ENCODE results near the gene FBXO15.

FBXO15 gene

DNA sequence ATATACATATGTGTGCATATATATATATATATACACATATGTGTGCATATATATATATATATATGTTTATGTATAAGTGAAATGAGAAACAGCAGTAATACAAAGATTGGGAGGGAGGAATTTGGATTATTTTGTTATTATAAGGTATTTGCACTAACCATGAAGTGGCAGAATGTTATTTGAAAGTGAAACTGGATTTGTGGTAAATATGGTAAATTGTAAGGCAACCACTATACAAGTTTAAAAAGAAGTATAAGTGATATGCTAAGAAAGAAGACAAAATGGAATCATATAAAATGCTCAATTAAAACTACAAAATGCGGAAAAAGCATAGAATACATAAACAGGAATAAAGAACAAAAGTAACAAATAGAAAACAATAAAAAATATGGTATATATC is 37.5 kb downstream of the FBXO15 start:
- no peak for DNase-seq

DNA sequence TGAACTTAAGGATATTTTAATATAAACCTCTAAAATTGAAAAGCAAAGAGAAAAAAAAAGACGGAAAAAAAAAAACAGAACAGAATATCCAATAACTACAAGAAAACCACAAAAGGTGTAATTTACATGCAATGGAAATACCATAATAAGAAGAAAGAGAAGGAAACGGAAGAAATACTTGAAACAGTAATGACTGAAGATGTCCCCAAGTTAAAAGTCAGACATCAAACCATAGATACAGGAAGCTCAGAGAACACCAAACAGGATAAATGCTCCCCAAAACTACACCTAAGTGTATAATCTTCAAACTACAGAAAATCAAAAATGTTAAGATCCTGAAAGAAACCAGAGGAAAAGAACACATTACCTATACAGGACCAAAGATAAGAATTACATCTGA is 39.2 kb downstream of the FBXO15 start:
- no peak for DNase-seq

DNA sequence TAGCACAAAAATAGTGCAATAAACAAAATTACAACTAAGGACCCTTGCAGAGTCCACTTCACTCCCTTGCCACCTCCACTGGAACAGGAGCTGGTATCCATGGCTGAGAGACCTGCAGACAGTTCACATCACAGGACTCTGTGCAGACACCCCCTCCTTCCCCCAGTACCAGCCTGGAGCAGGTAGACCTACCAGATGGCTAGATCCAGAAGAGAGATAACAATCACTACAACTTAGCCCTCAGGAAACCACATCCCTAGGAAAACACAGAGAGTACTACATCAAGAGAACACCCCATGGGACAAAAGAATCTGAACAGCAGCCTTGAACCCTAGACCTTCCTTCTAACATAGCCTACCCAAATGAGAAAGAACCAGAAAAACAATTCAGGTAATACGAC is 49.8 kb downstream of the FBXO15 start:
- no peak for DNase-seq

DNA sequence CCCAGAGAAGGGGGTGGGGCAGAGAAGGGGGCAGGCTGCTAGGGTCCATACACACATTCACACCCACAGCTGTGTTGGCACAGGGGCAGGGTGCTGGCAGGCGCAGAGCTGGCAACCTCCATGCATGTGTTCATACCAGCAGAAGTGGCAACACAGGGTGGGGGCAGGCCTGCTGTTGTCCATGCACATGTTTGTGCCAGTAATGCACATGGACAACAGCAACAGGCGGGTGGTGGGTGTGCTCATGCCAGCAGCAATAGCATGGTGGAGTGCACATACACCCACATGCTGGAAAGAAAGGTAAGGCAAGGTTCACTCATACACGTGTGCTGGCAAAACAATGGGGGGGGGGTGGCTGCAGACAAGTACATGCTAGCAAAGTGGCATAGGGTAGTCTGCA is 54.7 kb downstream of the FBXO15 start:
- DNase-seq, result no peak

DNA sequence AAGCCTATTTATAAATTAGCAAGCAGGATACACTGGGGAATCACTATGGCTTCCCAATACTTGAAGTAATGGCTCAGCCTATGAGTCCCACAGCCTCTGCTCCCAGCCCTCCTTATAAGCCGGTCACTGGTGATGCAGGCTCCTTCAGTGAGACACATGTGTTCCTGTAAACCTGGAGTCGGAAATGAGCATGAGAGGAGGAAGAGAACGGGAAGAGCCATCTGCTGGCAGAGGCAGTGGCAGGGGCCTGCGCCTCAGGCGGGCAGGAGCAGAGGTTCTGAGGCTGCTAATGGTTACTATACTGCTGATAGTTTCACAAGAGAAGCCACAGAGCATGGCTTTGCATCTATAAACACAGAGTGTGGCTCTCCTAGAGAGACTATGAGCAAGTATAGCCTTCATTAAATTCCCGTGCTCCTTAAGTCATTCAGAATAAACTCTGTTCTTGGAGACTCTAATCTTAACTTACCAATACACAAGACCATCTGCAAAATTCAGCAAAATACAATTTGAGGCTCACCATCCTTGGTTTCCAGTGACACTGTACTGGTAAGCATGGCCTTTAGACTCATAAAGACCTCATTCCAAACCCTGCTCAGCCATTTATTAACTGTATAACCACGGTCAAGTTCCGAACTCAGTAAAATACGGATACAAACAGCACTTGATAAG is 63.3 kb downstream of the FBXO15 start:
- DNase-seq, result no peak

DNA sequence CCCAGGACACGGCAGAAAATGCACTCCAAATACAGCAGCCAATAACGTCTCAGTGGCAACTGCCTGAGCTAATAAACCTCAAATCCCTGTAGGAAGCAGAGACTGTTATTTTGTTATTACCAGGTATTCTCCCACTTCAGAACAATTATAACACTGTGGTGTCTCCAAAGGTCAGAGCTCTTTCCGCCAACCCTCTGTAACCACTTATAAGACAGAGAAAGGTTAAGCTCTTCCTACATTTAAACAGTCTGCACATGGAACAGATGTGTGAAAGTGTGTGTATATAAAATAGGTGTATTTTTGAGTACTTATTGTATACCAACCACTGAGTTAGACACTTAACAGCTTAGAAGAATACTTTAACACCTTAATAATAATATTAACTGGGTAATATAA is 64.1 kb downstream of the FBXO15 start:
- DNase-seq, result no peak

DNA sequence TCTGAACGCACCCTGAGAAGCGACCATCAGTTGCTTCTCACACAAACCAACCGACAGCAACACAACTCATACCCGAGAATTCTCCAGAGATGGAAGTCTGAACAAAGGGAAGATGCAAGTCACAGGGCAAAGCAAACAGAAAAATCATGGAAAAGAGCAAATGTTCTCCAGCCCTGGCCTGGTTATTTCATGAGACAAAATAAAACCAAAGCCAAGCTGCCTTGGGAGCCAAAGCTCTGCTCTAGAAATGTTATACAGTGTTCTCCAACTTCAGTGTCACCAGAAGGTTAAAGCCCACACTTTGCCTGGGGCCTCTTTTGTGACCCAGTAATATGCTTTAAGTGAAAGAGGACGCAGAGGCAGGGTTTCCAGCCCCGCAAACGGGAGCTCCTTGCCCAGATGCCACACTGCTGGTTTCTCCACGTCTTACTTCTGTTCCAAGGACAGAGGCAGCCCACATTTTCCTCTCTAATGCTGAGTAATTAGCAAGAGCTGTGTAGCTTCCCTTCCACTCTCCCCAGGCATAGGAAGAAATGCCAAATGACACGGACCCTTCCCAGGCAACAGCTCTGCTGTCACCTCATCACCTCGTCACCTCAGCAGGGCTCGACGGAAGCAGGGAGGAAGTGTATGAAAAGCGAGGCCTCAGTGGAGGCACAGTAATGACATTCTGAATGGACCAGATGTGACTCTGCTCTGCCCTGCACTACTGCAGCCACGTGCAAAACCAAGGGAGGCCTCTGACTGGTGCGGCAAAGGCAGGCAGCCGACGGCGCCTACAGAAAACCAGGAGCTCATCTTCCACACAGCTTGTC is 64.7 kb downstream of the FBXO15 start:
- DNase-seq, result no peak

DNA sequence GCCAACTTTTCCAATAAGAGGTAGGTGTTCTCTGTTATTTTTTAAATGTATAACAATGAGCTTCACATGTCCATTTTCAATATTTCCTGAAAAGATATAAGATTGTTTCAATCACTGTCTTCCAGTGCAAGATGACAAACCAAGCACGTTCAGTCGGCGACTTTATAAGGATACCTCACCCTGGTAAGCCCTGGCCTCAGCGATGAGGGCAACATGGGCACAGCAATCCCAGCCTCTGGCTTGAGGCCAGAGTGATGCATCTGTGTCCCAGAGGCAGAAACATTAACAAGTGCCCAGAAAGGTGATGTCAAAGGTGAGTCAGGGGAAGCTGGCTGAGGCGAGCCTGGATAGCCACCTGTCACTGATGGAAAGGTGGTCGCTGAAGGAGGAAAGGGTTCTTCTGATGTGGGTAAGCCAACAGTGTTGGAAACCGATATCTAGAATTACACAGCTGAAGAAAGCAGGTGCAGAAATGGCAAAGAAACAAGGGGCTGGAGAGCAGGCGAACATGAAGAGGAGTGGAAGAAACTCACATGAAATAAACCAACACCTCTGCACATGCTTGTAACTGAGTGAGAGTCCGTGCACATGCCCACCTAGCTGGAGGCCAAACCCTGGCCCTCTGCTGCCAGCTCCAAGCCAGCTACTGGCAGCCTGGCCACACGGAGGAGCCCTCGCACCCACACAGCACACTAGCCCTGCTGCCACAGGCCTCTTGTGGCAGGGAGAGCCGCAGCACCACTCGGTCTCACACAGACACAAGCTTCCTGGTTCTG is 65.5 kb downstream of the FBXO15 start:
- peak; percentile 39 for DNase-seq

DNA sequence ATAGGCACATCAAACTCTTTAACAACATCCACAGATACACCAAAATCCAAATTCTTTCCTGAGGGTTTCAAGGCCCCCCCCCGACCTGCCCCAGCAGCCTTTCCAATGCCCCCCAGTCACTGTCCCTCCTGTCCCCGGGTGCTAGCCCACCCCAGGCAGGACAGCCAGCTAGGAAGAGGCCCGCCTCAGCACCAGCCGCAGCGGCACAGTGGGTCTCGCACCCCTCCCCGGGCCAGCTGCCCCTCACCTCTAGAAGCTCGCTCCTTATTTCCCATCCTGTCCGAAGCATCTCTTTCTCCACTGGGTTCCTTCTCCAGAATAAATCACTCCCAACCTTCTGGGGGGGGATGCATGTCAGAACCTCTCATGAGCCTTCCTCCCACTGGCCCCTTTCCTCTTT is 69.4 kb downstream of the FBXO15 start:
- no peak for DNase-seq

DNA sequence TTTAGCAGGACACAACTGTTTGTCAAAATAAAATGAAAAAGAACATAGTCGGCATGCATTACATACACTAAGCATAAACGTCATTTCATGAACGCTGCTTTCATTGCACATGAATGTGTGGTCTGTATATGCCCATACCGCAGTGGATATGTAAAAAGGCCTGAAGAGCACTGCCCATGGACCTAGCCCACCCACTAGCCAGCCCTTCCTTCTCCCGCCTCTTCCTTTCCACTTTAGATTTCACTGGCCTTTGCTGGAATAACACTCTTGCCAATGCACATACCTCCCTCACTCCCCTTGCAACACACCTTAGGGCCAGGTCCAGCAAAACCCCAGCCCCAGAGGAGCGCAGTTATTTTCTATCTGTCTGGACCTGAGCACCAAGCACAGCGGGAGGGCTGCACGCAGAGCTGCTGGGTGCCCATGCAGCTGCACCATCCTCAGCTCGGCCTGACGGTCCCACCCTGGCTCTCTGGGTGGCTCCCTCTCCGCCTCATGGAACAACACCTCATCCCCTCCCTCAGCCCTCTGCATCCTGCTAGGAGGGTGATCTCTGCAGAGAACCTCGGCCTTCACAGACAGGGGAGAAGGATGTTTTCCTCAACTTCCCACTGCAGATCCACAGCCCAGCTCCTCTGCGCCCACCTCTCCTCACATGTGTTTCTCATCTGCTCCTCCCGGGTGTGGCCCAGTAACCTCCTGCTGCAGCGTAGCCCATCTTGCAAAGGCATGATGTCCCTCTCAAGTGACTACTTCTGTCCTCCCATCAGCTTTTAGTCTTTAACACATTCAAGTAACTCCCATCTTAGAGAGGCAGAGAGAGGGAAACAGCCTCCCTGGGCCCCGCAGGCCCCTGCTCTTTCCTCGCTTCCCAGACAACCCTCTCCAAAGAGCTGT is 72.7 kb downstream of the FBXO15 start:
- DNase-seq, result no peak

DNA sequence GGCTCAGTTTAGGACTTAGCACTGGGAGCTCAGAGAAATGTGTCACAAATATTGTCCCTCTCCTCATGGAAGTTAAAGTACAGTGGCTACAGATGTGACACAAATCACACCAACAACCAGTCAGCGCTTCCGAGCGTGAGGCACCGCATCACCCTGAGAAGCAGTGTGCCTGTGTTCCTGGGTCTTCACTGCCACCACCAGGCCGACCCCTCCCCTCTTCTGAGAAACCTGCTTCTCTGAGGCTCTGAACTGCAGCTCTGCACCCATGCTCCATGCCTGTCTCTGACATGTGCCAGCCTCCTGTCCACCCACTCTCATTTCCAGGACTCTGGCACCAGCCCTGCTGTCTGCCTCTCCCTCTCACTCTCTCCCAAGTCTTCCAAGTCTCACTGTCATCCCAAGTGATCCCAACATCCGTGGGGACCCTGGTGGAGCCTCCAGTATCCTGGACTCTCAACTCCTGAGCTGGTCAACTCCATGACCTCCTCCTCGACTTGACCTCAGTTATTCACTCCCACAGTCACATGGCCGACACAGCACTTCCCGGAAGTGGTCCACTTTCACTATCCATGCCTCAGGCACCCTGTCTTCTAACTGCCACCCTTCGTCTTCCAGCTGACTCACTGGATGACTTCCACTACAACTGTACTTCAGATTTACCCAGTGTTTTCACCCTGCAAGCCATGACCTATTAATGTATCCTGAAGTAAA is 73.5 kb downstream of the FBXO15 start:
- DNase-seq, result no peak

DNA sequence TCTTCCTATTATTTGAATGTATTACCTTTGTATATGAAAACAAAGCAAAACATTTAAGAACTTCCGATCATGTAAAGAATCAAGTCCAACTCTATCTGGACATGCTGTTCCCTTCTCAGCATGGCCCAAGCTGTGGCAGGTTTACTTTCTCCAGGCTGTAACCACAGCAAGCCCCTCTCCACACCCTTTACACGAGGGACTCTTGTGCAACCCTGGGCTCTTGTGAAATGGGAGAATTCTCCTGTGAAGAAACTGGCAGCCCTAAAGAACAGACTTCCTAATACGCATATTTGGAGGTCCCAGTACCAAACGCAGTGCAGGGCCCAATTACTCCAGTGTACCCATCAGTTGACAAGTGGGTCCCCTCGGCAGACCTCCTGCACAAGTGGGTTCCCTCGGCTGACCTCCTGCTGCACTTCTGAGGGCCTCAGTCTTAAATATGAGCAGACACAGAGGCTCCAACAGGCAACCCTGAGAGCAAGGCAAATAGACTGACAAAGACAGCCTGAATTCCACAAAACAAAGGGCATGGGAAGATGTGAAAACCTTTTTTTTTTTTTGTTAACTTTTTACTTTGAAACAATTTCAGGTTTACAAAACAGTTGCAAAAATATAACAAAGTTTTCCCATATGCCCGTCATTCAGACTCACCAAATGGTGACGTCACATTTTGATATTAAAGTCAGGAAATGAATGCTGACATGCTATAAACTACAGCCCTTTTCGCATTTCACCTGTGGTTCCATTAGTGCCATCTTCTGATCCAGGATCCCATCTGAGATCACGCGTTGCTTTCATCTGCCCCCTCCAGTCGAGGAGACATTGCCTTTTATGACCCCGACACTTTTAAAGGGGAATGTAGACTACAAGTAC is 78.2 kb downstream of the FBXO15 start:
- no peak for DNase-seq

DNA sequence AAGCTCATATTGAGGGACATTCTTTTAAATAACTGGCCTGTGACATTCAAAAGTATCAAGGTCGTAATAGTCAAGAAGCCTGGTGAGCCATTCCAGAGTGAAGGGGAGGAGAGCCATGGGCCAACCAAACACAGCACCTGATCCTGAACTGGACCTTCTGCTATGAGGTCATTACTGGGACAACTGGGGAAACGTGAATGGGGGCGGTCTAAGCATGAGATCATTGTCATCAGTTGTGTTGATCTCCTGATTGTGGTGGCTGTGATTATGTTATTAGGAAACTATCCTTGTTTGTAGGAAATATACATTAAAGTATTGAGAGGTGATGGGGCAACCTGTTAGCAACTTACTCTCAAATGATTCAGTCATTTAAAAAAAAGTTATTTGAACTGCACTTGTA is 79.3 kb downstream of the FBXO15 start:
- DNase-seq, result no peak

DNA sequence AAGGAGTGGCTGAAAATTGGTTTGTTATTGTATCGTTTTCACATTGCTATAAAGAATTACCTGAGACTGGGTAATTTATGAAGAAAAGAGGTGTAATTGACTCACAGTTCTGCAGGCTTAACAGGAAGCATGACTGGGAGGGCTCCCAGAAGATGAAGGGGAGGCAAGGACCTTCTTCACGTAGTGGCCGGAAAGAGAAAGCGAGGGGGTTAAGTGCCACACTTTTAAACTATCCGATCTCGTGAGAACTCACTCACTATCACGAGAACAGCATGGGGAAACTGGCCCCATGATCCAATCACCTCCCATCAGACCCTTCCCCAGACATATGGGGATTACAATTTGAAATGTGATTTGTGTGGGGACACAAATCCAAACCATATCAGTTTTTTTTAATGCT is 81.6 kb downstream of the FBXO15 start:
- no peak for DNase-seq

DNA sequence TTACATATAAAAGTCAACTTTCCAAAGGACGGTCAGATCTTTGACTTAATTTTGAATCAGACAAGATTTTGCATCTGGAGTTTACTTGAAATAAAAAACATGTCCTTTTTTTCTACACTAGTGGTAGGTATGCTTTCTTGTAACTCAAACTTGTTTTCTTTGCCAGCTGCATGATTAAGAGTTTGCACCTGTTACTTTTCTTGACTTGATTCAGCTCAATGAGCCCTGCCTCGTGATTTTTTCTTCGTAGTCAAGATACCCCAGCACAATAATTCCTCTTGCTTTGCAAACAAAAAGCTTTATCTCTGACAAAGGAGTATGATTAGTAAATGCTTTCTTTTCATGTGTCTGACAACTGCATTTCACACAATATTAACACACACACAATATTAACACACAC is 82.3 kb downstream of the FBXO15 start:
- DNase-seq, result no peak

DNA sequence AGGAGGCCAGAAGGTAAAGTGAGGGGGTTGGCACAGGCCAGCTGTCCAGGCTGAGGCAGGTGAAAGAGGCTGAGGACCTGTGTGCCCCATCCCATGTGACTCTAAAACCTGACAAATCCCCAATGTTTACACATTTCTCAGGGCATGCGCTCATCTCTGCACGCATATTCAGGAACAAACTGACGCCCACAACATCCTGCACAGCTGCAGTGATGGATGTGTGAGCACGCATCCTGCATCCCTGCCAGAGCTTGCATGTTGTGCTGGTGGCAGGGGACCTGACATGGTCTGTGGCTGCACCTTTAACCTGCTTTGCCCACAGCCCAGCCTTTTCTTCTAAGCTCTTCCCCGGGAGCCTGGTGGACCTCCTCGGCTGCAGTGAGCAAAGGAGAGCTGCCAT is 83.1 kb downstream of the FBXO15 start:
- no peak for DNase-seq

DNA sequence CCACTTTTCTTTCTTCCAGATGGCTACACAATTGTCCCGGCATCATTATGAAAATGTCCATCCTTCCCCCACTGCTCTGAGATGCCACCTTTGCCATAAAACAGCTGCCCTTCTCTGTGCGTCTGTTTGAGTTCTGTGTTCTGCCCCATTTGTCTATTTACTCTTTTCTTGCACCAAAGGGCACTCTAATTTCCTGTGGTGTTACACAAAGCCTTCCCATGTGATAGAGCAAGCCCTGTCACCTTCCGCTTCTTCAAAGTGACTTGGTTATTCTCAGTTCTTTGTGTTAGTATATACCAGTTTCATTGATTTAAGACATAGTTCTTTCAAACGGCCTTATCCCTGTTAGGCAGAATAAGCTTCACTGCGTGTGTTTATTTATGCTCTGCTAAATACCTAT is 84.1 kb downstream of the FBXO15 start:
- DNase-seq, result no peak

DNA sequence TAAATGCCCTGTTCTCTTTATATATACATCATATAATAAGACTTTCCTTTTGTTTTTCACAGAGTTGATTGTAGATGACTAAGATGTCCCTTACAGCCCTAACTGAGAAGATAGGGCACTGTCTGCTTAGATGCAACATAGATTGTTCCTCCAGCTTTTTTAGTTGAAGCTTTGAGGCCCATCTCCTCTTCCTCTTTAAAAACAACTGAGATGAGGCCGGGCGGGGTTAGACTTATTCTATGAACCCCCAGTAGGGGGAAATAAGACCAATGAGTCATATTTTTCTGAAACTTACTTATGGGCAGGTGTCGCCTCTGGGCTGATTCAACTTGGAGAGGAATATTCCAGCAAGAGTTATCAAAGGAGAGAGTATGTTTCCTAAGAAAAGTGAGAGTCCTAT is 84.6 kb downstream of the FBXO15 start:
- DNase-seq, result no peak

DNA sequence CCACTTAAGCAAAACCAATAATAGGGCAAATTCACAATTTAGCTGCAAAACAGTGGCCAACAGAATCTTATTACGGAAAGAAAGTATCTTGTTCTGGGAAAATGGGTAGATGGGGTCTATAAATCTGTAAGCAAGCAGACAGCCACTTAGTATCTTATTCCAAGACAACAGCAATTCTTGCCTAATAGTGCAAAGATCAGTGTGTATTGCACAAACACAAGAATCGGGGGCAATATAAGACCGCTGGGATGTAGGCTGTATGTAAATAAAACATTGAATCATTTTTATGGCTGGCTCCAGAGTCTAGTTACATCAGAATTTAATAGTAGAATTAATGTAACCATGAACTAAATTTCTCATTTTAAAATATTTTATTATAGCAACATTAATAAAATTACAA is 85.6 kb downstream of the FBXO15 start:
- no peak for DNase-seq

DNA sequence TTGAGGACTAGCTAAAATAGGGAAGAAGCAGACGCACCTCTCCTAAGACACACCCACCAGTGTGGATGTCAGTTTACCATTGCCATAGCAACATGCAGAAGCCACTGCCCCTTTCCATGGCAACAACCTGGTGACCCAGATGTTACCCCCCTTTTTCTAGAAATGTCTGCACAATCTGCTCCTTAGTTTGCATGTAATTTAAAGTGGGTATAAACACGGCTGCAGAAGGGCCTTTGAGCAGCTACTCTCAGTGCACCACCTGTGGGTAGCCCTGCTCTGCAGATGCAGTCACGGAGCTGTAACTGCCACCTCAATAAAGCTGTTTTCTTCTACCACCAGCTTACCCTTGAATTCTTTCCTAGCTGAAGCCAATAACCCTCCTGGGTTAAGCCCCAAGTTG is 87.1 kb downstream of the FBXO15 start:
- no peak for DNase-seq

DNA sequence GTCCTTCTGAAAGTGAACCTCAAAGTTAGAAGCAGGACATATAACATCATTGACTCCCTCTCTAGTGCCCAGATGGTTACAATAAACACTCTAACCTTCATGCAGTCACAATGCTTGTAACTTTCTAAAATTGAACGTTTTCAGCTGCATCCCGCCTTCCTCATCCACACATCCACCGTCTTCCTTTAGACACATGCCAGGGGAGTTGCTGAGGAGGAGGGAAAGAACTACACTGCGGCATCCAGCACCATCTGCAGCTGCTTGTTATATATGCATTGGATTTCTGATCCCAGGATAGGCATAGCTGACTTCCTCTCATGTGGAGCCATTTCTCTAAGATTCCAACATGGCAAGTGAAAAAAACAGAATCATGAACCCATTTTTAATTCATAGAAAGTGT is 96.8 kb downstream of the FBXO15 start:
- no peak for DNase-seq
